ENCODE results near the gene GPR152.
"Not testable (repeated sequence)": the region's sequence is repeated elsewhere in the genome, so short reads cannot be mapped to it uniquely, and the experiment has no call there.

DNA sequence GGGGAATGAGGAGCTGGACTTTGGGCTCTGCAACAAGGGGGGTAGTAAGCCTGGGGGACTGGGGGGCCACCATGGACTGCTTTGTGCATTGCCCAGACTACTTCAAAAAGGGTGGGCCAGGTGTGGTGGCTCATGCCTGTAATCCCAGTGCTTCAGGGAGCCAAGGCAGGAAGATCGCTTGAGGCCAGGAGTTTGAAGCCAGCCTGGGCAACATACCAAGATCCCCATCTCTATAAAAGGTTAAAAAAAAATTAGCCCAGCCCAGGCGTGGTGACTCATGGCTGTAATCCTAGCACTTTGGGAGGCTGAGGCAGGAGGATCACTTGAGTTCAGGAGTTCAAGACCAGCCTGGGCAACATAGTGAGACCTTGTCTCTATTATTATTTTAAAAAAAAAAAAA, 13.0 kb upstream of the GPR152 start:
- not testable (repeated sequence) for TF ChIP-seq CTCF (IDR thresholded peaks at IDR 0.05; ENCODE audit: insufficient read depth, low read depth, low read length); EZH2 (IDR thresholded peaks at IDR 0.05; ENCODE audit: insufficient read depth, low read length)
